B cell (primary cell): Measurements from ENCODE around the gene ELOB. TPM values are rescaled to one million over a fixed set of nuclear protein-coding genes. Genes with fewer than 3 reads are reported as not detected.

Experiments
- ATAC-seq: fragments of 200-7000 bp; cut with Tn5 transposase; one replicate; pipeline ENCODE4 v1.10.0; 2021; ENCODE audit warnings: low read depth, mild to moderate bottlenecking, moderate number of reproducible peaks, moderate library complexity
- CTCF ChIA-PET: fragments of 350-600 bp; sonication (Branson Sonifier 250); formaldehyde crosslinking; loops from one replicate; lab custom pipeline; 2021; ENCODE audit warnings: antibody characterized with exemption, inconsistent platforms; lab: Charles Lee
- POLR2A ChIA-PET: fragments of 350-600 bp; sonication (Branson Sonifier 250); formaldehyde crosslinking; loops from one replicate; lab custom pipeline; 2021; ENCODE audit warnings: antibody characterized with exemption; lab: Charles Lee
- DNase-seq: peaks from one replicate; pipeline ENCODE4 v3.0.0; 2013
- H2AFZ ChIP-seq: 2 replicates; pipeline ENCODE4 v1.6.1; 2012; ENCODE audit warnings: mild to moderate bottlenecking, low read depth, low read length; ENCODE audit not compliant: insufficient read depth, poor library complexity, severe bottlenecking
- H3K27ac ChIP-seq, 2 donors: 1 replicate in 1 of 2; 2 replicates in 1 of 2; pipeline ENCODE4 v1.5.1; 2012 to 2013; ENCODE audit warnings: low read length in 2 of 2, mild to moderate bottlenecking in 2 of 2, moderate library complexity in 1 of 2
- H3K27me3 ChIP-seq, 4 experiments: fragments of 200-600 bp in 1 of 4; sonication (generic) in 1 of 4; replicated peaks in 1 of 4; 1 replicate in 2 of 4; 2 replicates in 2 of 4; pipeline versions ENCODE4 v1.6.1 to v1.7.0; 2013 to 2016; ENCODE audit warnings: low read length in 3 of 4, mild to moderate bottlenecking in 2 of 4, mixed read lengths in 1 of 4, moderate library complexity in 1 of 4; ENCODE audit not compliant: insufficient read depth in 4 of 4, control insufficient read depth in 3 of 4; ENCODE audit errors: control extremely low read depth in 1 of 4
- H3K36me3 ChIP-seq, 2 experiments: replicated peaks in 1 of 2; 1 replicate in 1 of 2; 2 replicates in 1 of 2; pipeline versions ENCODE4 v1.6.1 to v1.7.1; 2013; ENCODE audit warnings: low read length in 1 of 2; ENCODE audit not compliant: insufficient read depth in 2 of 2, control insufficient read depth in 1 of 2; ENCODE audit errors: control extremely low read depth in 1 of 2, extremely low read depth in 1 of 2
- H3K4me1 ChIP-seq, 2 donors: fragments of 200-600 bp in 1 of 2; sonication (generic) in 1 of 2; 1 replicate in 1 of 2; 2 replicates in 1 of 2; pipeline versions ENCODE4 v1.5.1 to v1.6.1; 2013 to 2017; ENCODE audit warnings: low read length in 2 of 2; ENCODE audit not compliant: control insufficient read depth in 2 of 2, insufficient read depth in 2 of 2
- H3K4me2 ChIP-seq: replicated peaks from 2 replicates; pipeline ENCODE3; 2012; ENCODE audit warnings: mild to moderate bottlenecking, low read depth, low read length; ENCODE audit not compliant: poor library complexity, severe bottlenecking
- H3K4me3 ChIP-seq, 5 experiments: fragments of 200-600 bp in 1 of 5; sonication (generic) in 1 of 5; 1 replicate in 3 of 5; 2 replicates in 2 of 5; pipeline versions ENCODE4 v1.5.1 to v1.7.0; 2011 to 2016; ENCODE audit warnings: low read length in 4 of 5, mild to moderate bottlenecking in 4 of 5, low read depth in 2 of 5, control low read depth in 1 of 5, moderate library complexity in 1 of 5; ENCODE audit not compliant: insufficient read depth in 1 of 5; ENCODE audit errors: control extremely low read depth in 1 of 5, extremely low read depth in 1 of 5
- H3K79me2 ChIP-seq: fragments of 200-600 bp; sonication (generic); one replicate; pipeline ENCODE4 v1.6.0; 2016; ENCODE audit warnings: low read length; ENCODE audit not compliant: control insufficient read depth, insufficient read depth
- H3K9ac ChIP-seq: fragments of 200-600 bp; sonication (generic); 2 replicates; pipeline ENCODE4 v1.6.1; 2017; ENCODE audit warnings: mild to moderate bottlenecking, low read length, moderate library complexity
- H3K9me3 ChIP-seq, 3 donors: one replicate each; pipeline versions ENCODE4 v1.6.1 to v1.7.1; 2013; ENCODE audit warnings: low read length in 2 of 3; ENCODE audit not compliant: control insufficient read depth in 2 of 3, insufficient read depth in 1 of 3; ENCODE audit errors: control extremely low read depth in 1 of 3
- H4K20me1 ChIP-seq: 2 replicates; pipeline ENCODE4 v1.6.0; 2012; ENCODE audit warnings: mild to moderate bottlenecking, low read length; ENCODE audit not compliant: insufficient read depth, control insufficient read depth, poor library complexity, severe bottlenecking
- H3K27ac Mint-ChIP-seq: one replicate; pipeline ENCODE4 v1.8.0; 2021; ENCODE audit warnings: mixed read lengths
- H3K27me3 Mint-ChIP-seq: one replicate; pipeline ENCODE4 v1.8.0; 2021; ENCODE audit warnings: mixed read lengths
- H3K4me1 Mint-ChIP-seq: one replicate; pipeline ENCODE4 v1.8.0; 2021; ENCODE audit warnings: mixed read lengths
- H3K4me3 Mint-ChIP-seq: one replicate; pipeline ENCODE4 v1.8.0; 2021; ENCODE audit warnings: mixed read lengths
- H3K9me3 Mint-ChIP-seq: one replicate; pipeline ENCODE4 v1.8.0; 2022; ENCODE audit warnings: mixed read lengths; ENCODE audit not compliant: insufficient read depth
- EZH2 ChIP-seq: IDR thresholded peaks from 2 replicates; pipeline ENCODE4 v1.6.1; 2012; ENCODE audit warnings: borderline replicate concordance, low read depth, mild to moderate bottlenecking, moderate library complexity, low read length; ENCODE audit not compliant: insufficient read depth, poor library complexity, severe bottlenecking
- WGBS: methylation state at CpG from one replicate; pipeline ENCODE4 v1.1.5; 2013; ENCODE audit warnings: missing lambda C conversion rate; ENCODE audit not compliant: insufficient coverage; 5-methylcytosine and 5-hydroxymethylcytosine counted together
- intact Hi-C: fragments of 100-400 bp; cut with micrococcal nuclease; formaldehyde crosslinking; loops from one replicate; pipeline ENCODE4 v1.10.0; 2022
- polyA plus RNA-seq: library from polyadenylated mRNA; depleted of rRNA; stranded (reverse); fragments of >200 nt; gene quantifications from 2 replicates; pipeline ENCODE4 v1.2.3, GENCODE V29; 2012
- total RNA-seq, 2 donors: library from RNA; stranded (reverse); fragments of 120-200 nt in 1 of 2; gene quantifications; 1 replicate in 1 of 2; 2 replicates in 1 of 2; pipeline versions ENCODE4 v1.2.3 to v1.2.4, GENCODE V29; 2013 to 2022
- TF ChIP-seq, protein P1 (sequence below): fragments of 200-600 bp; IDR thresholded peaks from one replicate; pipeline ENCODE4 v1.8.0; 2022; ENCODE audit warnings: antibody characterized with exemption, mild to moderate bottlenecking

ELOB gene
- total and polyA plus RNA-seq, 2 donors (not counting 1 experiment from before 2014, with no cell fraction given) = 93.1 to 136 TPM

DNA sequence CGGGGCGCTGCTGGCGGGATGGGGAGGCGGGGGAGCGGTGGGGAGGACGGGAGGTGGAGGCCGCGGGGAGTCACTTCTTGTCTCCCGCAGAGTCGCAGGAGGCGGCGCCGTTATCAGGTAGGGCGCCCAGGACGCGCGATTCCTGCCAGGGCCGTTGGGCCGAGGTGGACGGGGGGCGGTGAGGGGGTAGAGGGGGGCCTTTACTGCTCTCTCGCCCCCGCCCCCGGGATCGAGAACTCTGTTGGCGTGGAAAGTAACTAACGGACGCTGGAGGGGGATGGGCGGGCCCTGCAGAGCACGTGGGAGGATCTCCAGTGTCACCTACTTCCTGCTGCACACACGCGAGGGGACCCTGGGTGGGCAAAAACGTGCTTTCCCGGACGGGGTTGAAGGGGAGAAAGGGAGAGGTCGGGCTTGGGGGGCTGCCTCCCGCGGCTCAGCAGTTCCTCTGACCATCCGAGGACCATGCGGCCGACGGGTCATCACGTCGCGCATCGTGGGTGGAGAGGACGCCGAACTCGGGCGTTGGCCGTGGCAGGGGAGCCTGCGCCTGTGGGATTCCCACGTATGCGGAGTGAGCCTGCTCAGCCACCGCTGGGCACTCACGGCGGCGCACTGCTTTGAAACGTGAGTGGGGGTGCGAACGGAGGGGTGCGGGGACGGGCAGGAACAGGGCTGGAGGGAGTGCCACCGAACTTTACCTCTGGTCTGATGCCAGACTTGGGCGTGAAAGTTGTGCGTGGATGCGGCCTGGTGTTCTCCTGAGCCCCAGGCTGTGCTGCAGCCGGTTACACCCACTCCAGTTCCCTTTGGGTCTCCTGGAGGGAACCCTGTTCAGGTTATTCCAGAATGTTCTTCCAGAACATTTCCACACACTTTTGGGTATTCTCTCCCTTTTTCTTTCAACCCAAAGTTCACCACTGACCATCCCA lies 40.5 kb upstream of the ELOB start:
- H3K79me2 ChIP-seq = no peaks in the 10 kb centered on the region
- intact Hi-C loops = no loop called here
- peak overlapping the region; percentile 22 for H2AFZ ChIP-seq
- H4K20me1 ChIP-seq = no peaks in the 10 kb centered on the region
- H3K9ac ChIP-seq = no peak overlapping the region
- no peaks in the 10 kb centered on the region for H3K9me3 Mint-ChIP-seq
- no peaks in the 10 kb centered on the region for H3K36me3 ChIP-seq
- H3K27me3 ChIP-seq = peaks cover 0 to 4% (median 0%) of the 10 kb centered on the region in 4 experiments
- POLR2A ChIA-PET = no interaction called here
- 85% methylated on average over 66 of the region's 68 CpGs for WGBS
- H3K27ac Mint-ChIP-seq = no peak overlapping the region
- H3K27ac ChIP-seq = no peak overlapping the region
- H3K4me2 ChIP-seq = peak overlapping the region; percentile 42
- ATAC-seq (no peak), DNase-seq (no peak)
- CTCF ChIA-PET = no interaction called here
- no peaks in the 10 kb centered on the region for H3K4me1 ChIP-seq
- peaks cover 11% of the 10 kb centered on the region for H3K27me3 Mint-ChIP-seq
- H3K9me3 ChIP-seq = no peaks in the 10 kb centered on the region
- H3K4me3 Mint-ChIP-seq = no peak overlapping the region
- TF ChIP-seq, protein P1, sequence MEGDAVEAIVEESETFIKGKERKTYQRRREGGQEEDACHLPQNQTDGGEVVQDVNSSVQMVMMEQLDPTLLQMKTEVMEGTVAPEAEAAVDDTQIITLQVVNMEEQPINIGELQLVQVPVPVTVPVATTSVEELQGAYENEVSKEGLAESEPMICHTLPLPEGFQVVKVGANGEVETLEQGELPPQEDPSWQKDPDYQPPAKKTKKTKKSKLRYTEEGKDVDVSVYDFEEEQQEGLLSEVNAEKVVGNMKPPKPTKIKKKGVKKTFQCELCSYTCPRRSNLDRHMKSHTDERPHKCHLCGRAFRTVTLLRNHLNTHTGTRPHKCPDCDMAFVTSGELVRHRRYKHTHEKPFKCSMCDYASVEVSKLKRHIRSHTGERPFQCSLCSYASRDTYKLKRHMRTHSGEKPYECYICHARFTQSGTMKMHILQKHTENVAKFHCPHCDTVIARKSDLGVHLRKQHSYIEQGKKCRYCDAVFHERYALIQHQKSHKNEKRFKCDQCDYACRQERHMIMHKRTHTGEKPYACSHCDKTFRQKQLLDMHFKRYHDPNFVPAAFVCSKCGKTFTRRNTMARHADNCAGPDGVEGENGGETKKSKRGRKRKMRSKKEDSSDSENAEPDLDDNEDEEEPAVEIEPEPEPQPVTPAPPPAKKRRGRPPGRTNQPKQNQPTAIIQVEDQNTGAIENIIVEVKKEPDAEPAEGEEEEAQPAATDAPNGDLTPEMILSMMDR = no peak
- no peak for TF ChIP-seq EZH2
- peak overlapping the region in 1 of 5 experiments; percentile 21 for H3K4me3 ChIP-seq
- H3K4me1 Mint-ChIP-seq = no peaks in the 10 kb centered on the region

DNA sequence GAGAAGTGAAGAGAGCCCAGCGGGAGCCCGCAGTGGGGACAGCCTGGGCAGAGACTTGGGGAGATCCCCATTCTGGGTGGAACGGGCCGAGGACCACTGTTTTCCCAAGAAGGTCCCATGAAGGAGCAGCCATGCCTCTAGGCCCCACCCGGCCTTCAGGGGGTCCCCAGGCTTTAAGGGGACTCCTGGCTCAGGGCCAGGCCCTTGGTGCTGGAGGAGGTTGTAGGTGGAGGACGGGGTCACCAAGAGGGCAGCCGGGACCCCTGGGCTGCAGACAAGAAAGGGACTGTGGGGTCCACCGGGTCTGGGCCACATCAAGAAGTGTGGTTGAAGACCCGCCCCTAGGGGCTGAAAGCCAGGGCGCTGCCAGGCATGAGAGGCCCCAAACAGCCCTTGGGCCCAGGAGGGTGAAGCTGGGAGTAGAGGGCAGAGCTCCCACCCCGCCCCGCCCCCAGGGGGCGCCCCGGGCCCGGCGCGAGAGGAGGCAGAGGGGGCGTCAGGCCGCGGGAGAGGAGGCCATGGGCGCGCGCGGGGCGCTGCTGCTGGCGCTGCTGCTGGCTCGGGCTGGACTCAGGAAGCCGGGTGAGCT lies 39.8 kb upstream of the ELOB start, which contains the start of gene PRSS21:
Gene PRSS21, plus strand, starts transcription at position 487 of the 589 bp plus-strand sequence. Its CDS starts 32 bp downstream, at position 519.
- Histone ChIP-seq H4K20me1 (no peaks in the 10 kb centered on the region), H3K79me2 (no peaks in the 10 kb centered on the region), H3K36me3 (no peaks in the 10 kb centered on the region), H3K9ac (no peak within 1 kb of the TSS), H3K9me3 (no peaks in the 10 kb centered on the region), H3K4me1 (no peaks in the 10 kb centered on the region), H3K4me3 (peak within 1 kb of the TSS in 1 of 5 experiments; percentile 21), H3K27me3 (peaks cover 0 to 6% (median 0%) of the 10 kb centered on the region in 4 experiments), H3K27ac (no peak within 1 kb of the TSS), H3K4me2 (peak within 1 kb of the TSS; percentile 42), H2AFZ (peak within 1 kb of the TSS; percentile 22)
- ATAC-seq = peak; percentile 33
- Mint-ChIP-seq H3K9me3 (no peaks in the 10 kb centered on the region), H3K27ac (no peak within 1 kb of the TSS), H3K4me3 (no peak within 1 kb of the TSS), H3K27me3 (peaks cover 13% of the 10 kb centered on the region), H3K4me1 (no peaks in the 10 kb centered on the region)
- intact Hi-C loops = no loop called here
- ChIA-PET POLR2A (no interaction called here), CTCF (no interaction called here)
- 72% methylated on average over 28 of the region's 28 CpGs for WGBS
- TF ChIP-seq, protein P1 = no peak
- no peak for TF ChIP-seq EZH2
- no peak for DNase-seq
